Colonic mucosa (tissue), 4 donors: ENCODE results near the gene MED12L. TPM values are rescaled to one million over a fixed set of nuclear protein-coding genes. Genes with fewer than 3 reads are reported as not detected.

Source experiments
- DNase-seq: peaks from one replicate; pipeline ENCODE4 v3.0.0-alpha.2; 2020
- H3K27ac ChIP-seq: fragments of 200-600 bp; one replicate; pipeline ENCODE4 v1.8.0; 2021
- H3K27me3 ChIP-seq: fragments of 200-600 bp; one replicate; pipeline ENCODE4 v1.8.0; 2021
- H3K36me3 ChIP-seq: fragments of 200-600 bp; one replicate; pipeline ENCODE4 v1.8.0; 2021
- H3K4me1 ChIP-seq: fragments of 200-600 bp; one replicate; pipeline ENCODE4 v1.8.0; 2021; ENCODE audit warnings: mild to moderate bottlenecking
- H3K4me3 ChIP-seq: fragments of 200-600 bp; one replicate; pipeline ENCODE4 v1.8.0; 2021
- H3K9ac ChIP-seq, 2 donors: one replicate each; pipeline ENCODE4 v1.7.0; 2013; ENCODE audit warnings: control low read depth in 2 of 2, low read depth in 2 of 2, low read length in 2 of 2
- H3K9me3 ChIP-seq: fragments of 200-600 bp; one replicate; pipeline ENCODE4 v1.8.0; 2021
- intact Hi-C: fragments of 100-400 bp; cut with DNase I; formaldehyde crosslinking; loops from one replicate; pipeline ENCODE4 v1.14.1; 2022
- total RNA-seq, 2 donors: library from RNA; stranded (reverse); fragmentation: NEBNext Ultra II Directional in 1 of 2; extraction: Animal tissue kit (Norgen Biotek cat#: 25700) in 1 of 2; gene quantifications; one replicate each; pipeline ENCODE4 v1.2.1, GENCODE V29; 2021
- TF ChIP-seq, protein P1 (sequence below): fragments of 200-600 bp; IDR thresholded peaks from one replicate; pipeline ENCODE4 v1.8.0; 2022; ENCODE audit warnings: antibody characterized with exemption, mild to moderate bottlenecking
- donor health status: healthy.
- donor health status: DM: no; HTN: no; CAD: no.
- donor health status: DM: no; HTN: no; CAD: no.

Gene MED12L
- total RNA-seq, 2 donors from 2014 or later, result 0.32 to 1.3 TPM

DNA sequence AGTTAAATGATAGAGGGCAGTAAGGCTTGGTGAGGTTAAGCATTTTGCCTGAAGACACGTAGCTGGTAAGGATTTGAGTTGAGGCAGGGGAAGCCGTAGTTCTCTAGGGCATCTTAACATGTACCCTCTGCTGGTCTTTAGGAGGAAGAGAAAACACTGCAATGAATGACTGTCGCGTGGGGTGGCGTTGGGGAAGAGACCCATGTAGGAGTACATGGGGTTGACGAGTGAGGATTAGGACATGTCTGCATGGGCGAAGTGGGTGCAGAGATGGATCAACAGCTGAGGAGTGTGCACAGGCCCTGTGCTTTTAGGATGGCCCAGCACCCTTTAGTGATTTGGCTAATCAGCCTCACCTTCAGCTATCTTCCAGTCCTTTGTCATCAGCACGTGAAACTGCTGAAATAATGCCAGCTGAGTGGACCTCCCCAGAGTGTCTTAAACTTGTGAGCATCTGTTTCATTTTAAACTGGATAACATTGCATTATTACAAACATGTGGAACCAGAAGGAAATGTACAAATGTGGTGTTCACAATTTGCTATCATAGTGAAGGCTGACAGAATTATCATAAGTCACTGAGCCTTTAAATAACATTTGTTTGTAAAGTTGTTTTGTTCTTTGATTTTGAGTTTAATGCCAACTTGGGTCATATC lies 177.5 kb downstream of the MED12L start:
- no peaks in the 10 kb centered on the region for H3K4me1 ChIP-seq

DNA sequence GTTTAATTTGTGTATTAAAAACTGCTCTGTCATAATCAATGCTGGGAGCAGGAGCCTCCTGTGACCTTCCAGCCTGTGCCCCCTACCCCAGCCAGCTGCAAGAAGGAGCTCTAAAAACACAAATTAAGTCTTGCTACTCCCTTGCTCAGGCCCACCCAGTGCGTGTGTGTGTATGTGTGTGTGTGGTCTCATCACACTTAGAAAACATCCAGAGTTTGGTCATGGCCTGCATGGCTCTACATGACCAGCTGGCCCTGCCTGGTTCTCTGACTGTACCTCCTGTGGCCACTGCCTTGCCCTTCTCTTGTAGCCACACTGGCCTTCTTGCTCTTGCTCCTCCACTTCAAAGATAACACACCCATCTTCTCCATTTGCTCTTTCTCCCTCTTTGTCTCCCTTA lies 179.1 kb downstream of the MED12L start:
- intact Hi-C loops, result no loop called here
- H3K4me3 ChIP-seq, result no peak overlapping the region
- H3K9ac ChIP-seq, result no peak overlapping the region
- DNase-seq, result no peak
- H3K27ac ChIP-seq, result peak overlapping the region; percentile 27
- H3K27me3 ChIP-seq, result no peaks in the 10 kb centered on the region
- TF ChIP-seq, protein P1, sequence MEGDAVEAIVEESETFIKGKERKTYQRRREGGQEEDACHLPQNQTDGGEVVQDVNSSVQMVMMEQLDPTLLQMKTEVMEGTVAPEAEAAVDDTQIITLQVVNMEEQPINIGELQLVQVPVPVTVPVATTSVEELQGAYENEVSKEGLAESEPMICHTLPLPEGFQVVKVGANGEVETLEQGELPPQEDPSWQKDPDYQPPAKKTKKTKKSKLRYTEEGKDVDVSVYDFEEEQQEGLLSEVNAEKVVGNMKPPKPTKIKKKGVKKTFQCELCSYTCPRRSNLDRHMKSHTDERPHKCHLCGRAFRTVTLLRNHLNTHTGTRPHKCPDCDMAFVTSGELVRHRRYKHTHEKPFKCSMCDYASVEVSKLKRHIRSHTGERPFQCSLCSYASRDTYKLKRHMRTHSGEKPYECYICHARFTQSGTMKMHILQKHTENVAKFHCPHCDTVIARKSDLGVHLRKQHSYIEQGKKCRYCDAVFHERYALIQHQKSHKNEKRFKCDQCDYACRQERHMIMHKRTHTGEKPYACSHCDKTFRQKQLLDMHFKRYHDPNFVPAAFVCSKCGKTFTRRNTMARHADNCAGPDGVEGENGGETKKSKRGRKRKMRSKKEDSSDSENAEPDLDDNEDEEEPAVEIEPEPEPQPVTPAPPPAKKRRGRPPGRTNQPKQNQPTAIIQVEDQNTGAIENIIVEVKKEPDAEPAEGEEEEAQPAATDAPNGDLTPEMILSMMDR, result no peak
- no peaks in the 10 kb centered on the region for H3K36me3 ChIP-seq
- no peaks in the 10 kb centered on the region for H3K4me1 ChIP-seq
- no peaks in the 10 kb centered on the region for H3K9me3 ChIP-seq

More for the DNA sequence above, 177.5 kb downstream of the MED12L start:
- TF ChIP-seq, protein P1, result no peak
- no peaks in the 10 kb centered on the region for H3K9me3 ChIP-seq
- intact Hi-C loops, result no loop called here
- H3K27me3 ChIP-seq, result no peaks in the 10 kb centered on the region
- no peak overlapping the region for H3K27ac ChIP-seq
- H3K4me3 ChIP-seq, result no peak overlapping the region
- no peaks in the 10 kb centered on the region for H3K36me3 ChIP-seq
- no peak for DNase-seq
- H3K9ac ChIP-seq, result no peak overlapping the region

DNA sequence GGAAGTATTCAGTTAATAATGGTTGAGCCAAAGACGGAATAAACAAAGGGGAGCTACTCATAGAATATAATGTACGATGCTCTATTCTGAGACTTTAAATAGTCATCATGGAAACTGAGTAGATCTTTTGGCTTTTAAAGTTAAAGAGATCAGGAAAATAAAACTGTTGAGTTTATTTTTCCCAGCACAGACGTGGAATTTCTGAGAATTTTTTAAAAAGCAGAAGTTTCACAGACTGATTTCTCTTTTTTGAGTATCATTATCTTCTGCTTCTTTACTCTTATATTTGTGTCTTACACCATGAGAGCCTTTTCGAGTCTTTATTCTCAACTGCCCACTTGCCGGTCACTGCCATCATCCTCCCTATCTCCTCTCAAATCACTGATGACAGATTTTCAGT lies 179.7 kb downstream of the MED12L start:
- Histone ChIP-seq H3K27ac (peak overlapping the region; percentile 27), H3K9me3 (no peaks in the 10 kb centered on the region), H3K9ac (no peak overlapping the region), H3K36me3 (no peaks in the 10 kb centered on the region), H3K4me1 (no peaks in the 10 kb centered on the region), H3K27me3 (no peaks in the 10 kb centered on the region), H3K4me3 (no peak overlapping the region)
- TF ChIP-seq, protein P1, result no peak
- no peak for DNase-seq
- intact Hi-C loops, result no loop called here

DNA sequence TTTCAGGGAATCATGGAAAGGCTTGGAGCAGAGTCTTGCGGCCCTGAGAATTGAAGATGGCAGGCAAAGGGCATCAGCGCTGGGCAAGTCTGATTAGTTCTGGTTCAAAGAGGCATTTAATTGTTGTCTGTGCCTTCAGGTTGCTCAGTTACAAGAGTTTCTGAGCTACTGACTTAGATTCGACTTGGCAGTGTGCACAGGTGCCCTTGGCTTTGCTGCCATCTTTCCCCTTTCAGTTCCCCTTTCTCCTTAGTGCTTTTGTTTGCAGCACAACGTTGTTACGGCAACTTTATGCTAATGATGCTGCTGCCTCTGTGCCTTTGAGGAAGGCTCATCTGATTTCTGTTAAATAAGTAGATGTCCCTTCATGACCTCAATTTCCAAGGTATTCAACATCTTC lies 180.4 kb downstream of the MED12L start:
- Histone ChIP-seq H3K27ac (peak overlapping the region; percentile 37), H3K9ac (no peak overlapping the region), H3K4me1 (no peaks in the 10 kb centered on the region), H3K36me3 (no peaks in the 10 kb centered on the region), H3K9me3 (no peaks in the 10 kb centered on the region), H3K4me3 (no peak overlapping the region), H3K27me3 (no peaks in the 10 kb centered on the region)
- TF ChIP-seq, protein P1, result no peak
- intact Hi-C loops, result no loop called here
- DNase-seq, result no peak

DNA sequence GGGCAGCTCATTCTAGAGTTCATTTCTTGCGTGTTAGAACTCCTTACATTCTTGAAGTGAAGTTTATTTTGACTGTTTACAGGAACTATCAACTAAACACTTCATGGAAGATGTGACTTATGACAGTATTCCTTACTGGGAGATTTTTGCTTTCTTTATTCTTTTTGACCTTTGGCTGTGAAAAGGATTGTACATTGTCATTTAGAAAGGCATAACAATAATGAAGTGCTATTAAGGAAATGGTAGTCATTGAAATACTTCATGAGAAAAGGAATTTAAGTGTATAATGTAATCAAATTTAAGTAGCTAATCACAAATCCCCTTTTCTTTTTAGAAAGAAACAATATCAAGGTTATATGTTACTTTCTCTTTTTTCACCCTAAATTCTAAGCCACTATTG lies 181.6 kb downstream of the MED12L start:
- no peaks in the 10 kb centered on the region for H3K9me3 ChIP-seq
- H3K4me1 ChIP-seq, result no peaks in the 10 kb centered on the region
- no peak for DNase-seq
- intact Hi-C loops, result no loop called here
- peak overlapping the region; percentile 37 for H3K27ac ChIP-seq
- TF ChIP-seq, protein P1, result no peak
- H3K9ac ChIP-seq, result no peak overlapping the region
- no peaks in the 10 kb centered on the region for H3K36me3 ChIP-seq
- H3K27me3 ChIP-seq, result no peaks in the 10 kb centered on the region
- H3K4me3 ChIP-seq, result no peak overlapping the region
